Lower leg skin (tissue), 4 donors: ENCODE measurements around the gene PPP1R9B. TPM values are rescaled to one million over a fixed set of nuclear protein-coding genes. Genes with fewer than 3 reads are reported as not detected.

Experiments used
- DNase-seq, 2 donors: peaks; one replicate each; pipeline ENCODE4 v3.0.0-alpha.2; 2019; ENCODE audit warnings: low spot score in 2 of 2
- H3K4me3 ChIP-seq: fragments of 200-600 bp; sonication (generic); 2 replicates; pipeline ENCODE4 v1.5.1; 2017; ENCODE audit warnings: mild to moderate bottlenecking, low read depth; ENCODE audit not compliant: poor library complexity, severe bottlenecking
- CTCF ChIP-seq, 3 donors: fragments of 450-650 bp; IDR thresholded peaks; one replicate each; pipeline ENCODE4 v1.5.1; 2016; ENCODE audit warnings: antibody characterized with exemption in 3 of 3, mild to moderate bottlenecking in 3 of 3, moderate library complexity in 2 of 3
- POLR2A ChIP-seq, 2 donors: fragments of 450-650 bp; IDR thresholded peaks; one replicate each; pipeline ENCODE4 v1.6.1; 2016 to 2017; ENCODE audit warnings: antibody characterized with exemption in 2 of 2, mild to moderate bottlenecking in 1 of 2, moderate library complexity in 1 of 2
- WGBS, 2 donors: methylation state at CpG; one replicate each; pipeline ENCODE4 v1.1.5; 2018; 5-methylcytosine and 5-hydroxymethylcytosine counted together
- intact Hi-C: fragments of 100-400 bp; cut with DNase I; formaldehyde crosslinking; loops from one replicate; pipeline ENCODE4 v1.15.0; 2023; ENCODE audit warnings: low total_unique reads
- total RNA-seq, 4 donors: library from RNA; depleted of rRNA; stranded (reverse); fragments of >200 nt; gene quantifications; one replicate each; pipeline ENCODE4 v1.1.0, GENCODE V29; 2016

The PPP1R9B gene
- total RNA-seq, 4 donors from 2014 or later: 20.7 to 31.9 (median 29.5) TPM

GRCh38 chr17:50090971-50091917 is 59.2 kb downstream of the PPP1R9B start:
- no peak overlapping the region for H3K4me3 ChIP-seq
- no peak for TF ChIP-seq POLR2A (IDR thresholded peaks at IDR 0.05)
- TF ChIP-seq CTCF (IDR thresholded peaks at IDR 0.05): no peak
- intact Hi-C loops: no loop called here
- DNase-seq: no peak
- 65 to 75% methylated on average over 15 of the region's 15 CpGs for WGBS, 2 donors

GRCh38 chr17:50090071-50090470 is 60.4 kb downstream of the PPP1R9B start:
- WGBS, 2 donors: 72 to 85% methylated on average over 5 to 6 of the region's 6 CpGs
- no peak for TF ChIP-seq CTCF (IDR thresholded peaks at IDR 0.05)
- TF ChIP-seq POLR2A (IDR thresholded peaks at IDR 0.05): no peak
- no peak overlapping the region for H3K4me3 ChIP-seq
- intact Hi-C loops: no loop called here
- DNase-seq: no peak

- WGBS, 2 donors: 83 to 85% methylated on average over 22 to 24 of the region's 25 CpGs
- intact Hi-C loops: loop anchor here (2.0 kb wide), 1 partner anchor 62 kb away; no protein-coding TSS in a partner anchor
- no peak overlapping the region for H3K4me3 ChIP-seq
- DNase-seq: no peak
- TF ChIP-seq POLR2A (IDR thresholded peaks at IDR 0.05): no peak
- TF ChIP-seq CTCF (IDR thresholded peaks at IDR 0.05): no peak
Observed at GRCh38 chr17:50088952-50089825, 61.3 kb downstream of the PPP1R9B start.

- H3K4me3 ChIP-seq: no peak overlapping the region
- intact Hi-C loops: loop anchor here (2.0 kb wide), 1 partner anchor 61 kb away; no protein-coding TSS in a partner anchor
- TF ChIP-seq CTCF (IDR thresholded peaks at IDR 0.05) (no peak), POLR2A (IDR thresholded peaks at IDR 0.05) (no peak)
- no peak for DNase-seq
- 84 to 88% methylated on average over 15 to 19 of the region's 19 CpGs for WGBS, 2 donors
Observed at GRCh38 chr17:50087912-50088405, 62.5 kb downstream of the PPP1R9B start.

- WGBS, 2 donors: 46 to 54% methylated on average over 9 to 10 of the region's 10 CpGs
- H3K4me3 ChIP-seq: no peak overlapping the region
- TF ChIP-seq CTCF (IDR thresholded peaks at IDR 0.05): peak in 1 of 3 donors; percentile 91
- no peak for TF ChIP-seq POLR2A (IDR thresholded peaks at IDR 0.05)
- intact Hi-C loops: no loop called here
- DNase-seq: peak in 1 of 2 donors; percentile 62
Observed at GRCh38 chr17:50087246-50087911, 63.1 kb downstream of the PPP1R9B start.
